Dermis blood vessel endothelial cell (primary cell): ENCODE measurements around the gene LRRC8D. TPM values are rescaled to one million over a fixed set of nuclear protein-coding genes. Genes with fewer than 3 reads are reported as not detected.

ENCODE experiments used
- DNase-seq: peaks from one replicate; pipeline ENCODE4 v3.0.0; 2010
- total RNA-seq: library from RNA; depleted of rRNA; stranded (reverse); fragments of >200 nt; gene quantifications from 2 replicates; pipeline ENCODE4 v1.2.3, GENCODE V29; 2014

LRRC8D gene
- total RNA-seq, 1 donor from 2014 or later: 18.5 TPM

DNA sequence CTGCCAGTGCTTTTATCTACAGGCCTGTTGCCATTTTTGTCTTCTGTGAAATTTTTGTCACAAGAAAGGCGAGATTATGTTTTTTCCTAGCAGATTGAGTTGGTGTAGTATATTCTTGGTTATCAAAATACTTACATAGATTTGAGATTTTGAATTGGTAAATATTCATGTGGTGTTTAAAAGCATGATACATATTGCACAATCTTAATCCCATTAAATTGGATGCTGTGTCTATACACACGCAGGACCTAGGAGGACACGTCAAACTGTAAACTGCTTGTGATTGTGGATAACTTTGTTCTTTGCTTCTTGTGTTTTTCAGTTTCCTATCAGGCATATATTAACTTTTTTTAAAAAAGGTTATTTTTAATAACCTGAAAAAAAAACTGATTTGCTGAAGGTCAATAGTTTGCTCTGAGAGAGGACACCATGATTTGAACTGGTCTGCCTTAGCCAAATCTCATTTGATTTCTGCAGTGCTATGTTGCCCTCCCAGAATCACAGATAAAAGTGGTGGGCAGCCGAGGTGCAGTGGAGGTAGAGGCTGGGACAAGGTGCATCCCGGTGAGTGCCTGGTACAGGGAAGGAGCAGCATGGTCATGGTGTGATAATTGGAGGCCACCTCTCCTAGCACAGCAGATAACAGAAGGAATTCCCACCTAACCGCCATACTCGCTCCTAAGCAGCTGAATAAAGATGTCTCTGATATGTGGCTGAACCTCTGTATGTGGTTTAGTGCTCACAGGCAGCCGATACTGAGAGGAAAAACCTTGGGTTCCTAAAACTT is 76.7 kb downstream of the LRRC8D start:
- no peak for DNase-seq

- peak; percentile 72 for DNase-seq
Measured at GRCh38 chr1:89898150-89898549, 77.3 kb downstream of the LRRC8D start.

GRCh38 chr1:89898695-89899470 is 78.1 kb downstream of the LRRC8D start:
- no peak for DNase-seq

- DNase-seq: no peak
Measured at GRCh38 chr1:89900323-89900722, 79.5 kb downstream of the LRRC8D start.

DNA sequence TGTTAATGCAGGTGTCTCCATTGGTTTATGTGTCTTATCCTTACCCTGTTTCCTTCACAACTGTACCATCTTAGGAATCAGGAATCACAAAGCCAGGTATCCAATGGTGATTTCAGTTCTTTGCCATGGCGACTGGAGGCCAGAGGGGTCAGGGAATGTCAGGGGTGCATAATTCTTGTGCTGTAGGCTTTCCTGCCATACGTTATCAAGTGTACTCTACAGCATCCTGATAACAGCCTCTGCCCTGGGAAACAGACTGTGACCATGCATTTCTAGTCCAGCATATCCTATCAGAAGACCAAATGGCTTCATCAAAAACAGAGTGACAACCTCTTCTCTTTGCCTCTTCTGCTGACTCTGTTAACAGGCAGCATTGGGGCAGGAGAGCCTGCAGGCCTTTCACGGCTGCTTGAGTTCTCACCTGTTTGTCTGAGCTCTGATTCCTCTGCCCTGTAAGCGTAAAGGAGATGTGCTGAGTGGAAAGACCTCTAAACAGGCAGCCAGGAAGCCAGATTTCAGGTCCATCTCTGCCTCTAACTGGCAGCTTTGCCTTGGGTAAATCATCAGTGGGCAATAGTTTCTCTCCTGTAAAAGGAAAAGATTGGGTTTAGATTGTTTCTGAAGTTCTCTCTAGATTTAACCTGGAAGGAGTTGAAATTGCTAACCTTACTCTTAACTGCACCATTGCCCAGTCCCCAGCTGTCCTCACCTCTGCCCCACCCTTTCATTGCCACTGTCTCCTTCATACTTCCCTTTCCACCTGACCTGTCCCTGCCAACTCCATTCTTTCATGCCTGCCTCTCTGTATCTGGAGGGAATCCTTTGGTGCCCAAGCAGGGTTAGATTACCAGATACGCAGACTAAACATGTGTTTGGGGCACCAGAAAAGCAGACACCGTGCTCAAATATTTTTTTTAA is 80.2 kb downstream of the LRRC8D start:
- no peak for DNase-seq

- no peak for DNase-seq
Measured at GRCh38 chr1:89901957-89902669, 81.3 kb downstream of the LRRC8D start.

GRCh38 chr1:89903550-89903949 is 82.7 kb downstream of the LRRC8D start:
- no peak for DNase-seq

DNA sequence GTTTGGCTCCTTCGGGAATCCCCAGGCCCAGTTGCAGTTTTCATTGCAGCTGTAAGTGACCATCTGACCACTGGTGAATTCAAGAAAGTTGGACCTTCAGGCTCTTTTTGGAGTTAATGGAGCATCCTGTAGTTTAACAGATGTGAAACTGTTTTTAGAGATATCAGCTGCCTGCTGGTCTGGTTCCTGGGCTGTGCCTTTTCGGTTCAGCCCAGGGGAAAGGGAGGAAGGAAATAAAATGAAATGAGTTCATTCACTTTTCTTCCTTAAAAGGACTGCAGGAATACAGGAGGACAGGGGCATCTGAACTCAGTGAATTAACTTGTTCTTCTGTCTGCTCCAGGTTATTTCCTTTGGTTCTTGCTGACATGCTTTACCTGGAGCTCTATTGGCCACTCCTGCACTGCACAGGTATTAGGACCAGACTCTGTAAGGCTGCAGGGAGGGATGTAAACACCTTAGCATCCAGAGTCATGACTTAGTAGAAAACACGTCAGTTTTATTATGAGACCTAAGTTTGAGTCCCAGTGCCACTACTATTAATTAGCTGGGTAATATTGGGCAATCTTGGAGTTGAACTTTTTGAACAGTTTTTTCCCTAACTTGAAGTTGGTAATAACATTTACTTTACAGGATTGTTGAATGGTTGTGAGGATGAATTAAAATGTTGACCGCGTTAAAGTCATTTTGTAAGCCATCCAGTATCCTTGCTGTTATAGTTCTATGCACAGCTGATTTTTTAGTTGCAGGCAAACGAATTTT is 83.6 kb downstream of the LRRC8D start:
- DNase-seq: peak; percentile 69

DNA sequence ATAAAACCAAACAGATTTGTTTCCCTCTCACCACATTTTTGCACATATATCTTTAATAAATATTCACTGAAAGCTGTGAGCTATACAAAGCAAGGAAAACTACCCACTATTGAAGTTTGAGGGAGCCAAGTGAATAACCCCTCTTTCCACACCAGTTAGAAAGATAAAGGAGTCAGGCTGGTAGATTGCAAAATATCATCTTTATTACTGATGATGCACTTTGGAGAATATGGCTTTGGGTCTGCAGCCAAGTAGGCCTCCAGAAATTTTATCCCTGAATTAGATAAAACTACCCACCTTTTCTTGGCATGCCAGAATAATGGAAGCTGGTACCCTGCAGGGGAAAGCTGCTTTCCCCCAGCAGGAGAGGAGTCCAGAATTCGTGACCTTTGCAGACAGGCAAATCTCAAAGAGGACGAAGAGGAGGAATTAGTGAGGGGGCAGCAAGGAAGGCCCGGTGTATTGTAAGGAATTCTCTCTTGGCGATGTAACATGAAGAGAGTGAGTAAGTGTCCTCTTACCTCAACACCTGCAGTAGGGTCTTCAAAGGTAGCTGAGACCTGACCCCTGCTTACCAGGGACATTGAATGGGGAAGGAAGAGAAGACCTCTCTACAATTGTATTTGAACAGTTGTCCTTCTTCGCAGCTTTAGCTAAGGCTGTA is 84.7 kb downstream of the LRRC8D start:
- DNase-seq: no peak

DNA sequence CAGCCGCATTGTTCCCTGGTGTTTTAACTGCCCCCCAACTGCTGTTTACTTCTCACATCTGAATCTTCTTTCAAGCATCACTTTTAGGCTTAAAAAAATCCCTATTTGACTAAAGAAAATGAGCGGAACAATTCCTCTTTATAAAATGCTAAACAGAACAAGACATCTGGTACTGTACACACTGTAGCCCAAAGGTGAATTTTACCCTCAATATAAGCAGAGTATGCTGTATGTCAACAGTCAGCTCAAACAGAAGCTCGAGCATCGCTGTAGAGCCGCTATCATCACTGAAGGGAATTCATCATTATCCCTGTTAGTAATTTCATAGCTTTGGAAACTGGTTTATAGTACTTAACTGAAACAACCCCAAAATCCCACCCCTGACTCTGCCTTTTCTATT is 85.3 kb downstream of the LRRC8D start:
- no peak for DNase-seq

DNA sequence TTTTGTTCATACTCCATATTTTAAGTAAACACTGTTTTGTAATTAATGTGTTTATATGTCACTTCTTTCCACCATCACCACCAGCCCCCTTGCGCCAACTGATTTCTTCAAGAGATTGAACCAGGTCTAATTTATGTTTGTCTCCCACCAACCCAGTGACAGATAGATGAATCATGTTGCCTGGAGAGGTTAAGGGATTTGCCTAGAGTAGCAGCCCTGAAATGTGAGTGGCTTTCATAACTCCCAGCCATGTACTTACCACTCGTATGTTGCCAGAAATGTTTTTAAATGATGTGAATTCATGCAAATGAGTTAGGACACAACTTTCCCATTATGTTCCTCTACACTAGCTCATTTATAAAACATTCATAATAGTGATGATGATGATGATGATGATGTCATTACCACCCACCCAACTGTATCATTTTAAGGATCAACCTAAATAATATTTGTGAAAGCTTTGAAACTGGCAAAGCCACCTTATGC is 86.9 kb downstream of the LRRC8D start:
- peak; percentile 57 for DNase-seq

GRCh38 chr1:89908273-89908671 is 87.4 kb downstream of the LRRC8D start:
- no peak for DNase-seq

- peak; percentile 64 for DNase-seq
Measured at GRCh38 chr1:89908672-89909436, 88.0 kb downstream of the LRRC8D start.

DNA sequence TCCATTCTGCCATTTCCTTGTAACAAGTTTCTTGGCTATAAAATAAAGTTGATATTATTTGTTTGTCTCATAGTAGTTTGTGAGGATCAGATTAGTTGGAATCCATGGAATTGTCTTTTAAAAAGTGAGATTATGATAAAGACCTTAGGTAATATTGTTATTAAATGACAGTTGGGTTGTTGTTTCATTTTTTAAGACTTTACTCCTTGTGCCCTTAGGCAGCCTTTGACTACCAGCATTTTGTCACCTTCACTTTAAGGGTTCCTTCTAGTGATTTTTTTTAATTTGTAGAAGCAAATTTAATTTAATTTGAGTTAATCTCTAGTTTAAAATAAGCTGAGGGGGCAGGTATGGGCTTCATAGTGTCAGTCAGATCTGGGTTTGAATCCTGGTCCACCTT is 89.4 kb downstream of the LRRC8D start:
- DNase-seq: no peak

DNA sequence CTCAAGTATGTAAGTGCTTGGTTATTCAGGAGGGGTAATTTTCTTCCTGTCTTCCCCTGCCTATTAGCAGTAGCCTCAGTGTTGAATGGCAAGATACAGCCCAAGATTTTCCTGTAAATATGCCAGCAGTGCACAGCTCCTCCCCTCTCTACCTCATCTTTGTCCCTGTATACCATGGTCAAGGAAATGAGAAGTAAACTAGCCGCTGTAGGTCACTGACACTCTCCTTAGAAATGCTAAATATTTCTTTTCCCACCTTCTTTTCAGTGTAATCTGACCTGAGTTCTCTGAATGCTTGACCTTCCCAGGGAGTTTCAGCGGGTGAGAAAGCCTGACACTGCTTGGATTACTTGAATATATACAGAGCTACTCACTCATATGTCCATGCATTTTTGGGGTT is 89.9 kb downstream of the LRRC8D start:
- peak; percentile 70 for DNase-seq

DNA sequence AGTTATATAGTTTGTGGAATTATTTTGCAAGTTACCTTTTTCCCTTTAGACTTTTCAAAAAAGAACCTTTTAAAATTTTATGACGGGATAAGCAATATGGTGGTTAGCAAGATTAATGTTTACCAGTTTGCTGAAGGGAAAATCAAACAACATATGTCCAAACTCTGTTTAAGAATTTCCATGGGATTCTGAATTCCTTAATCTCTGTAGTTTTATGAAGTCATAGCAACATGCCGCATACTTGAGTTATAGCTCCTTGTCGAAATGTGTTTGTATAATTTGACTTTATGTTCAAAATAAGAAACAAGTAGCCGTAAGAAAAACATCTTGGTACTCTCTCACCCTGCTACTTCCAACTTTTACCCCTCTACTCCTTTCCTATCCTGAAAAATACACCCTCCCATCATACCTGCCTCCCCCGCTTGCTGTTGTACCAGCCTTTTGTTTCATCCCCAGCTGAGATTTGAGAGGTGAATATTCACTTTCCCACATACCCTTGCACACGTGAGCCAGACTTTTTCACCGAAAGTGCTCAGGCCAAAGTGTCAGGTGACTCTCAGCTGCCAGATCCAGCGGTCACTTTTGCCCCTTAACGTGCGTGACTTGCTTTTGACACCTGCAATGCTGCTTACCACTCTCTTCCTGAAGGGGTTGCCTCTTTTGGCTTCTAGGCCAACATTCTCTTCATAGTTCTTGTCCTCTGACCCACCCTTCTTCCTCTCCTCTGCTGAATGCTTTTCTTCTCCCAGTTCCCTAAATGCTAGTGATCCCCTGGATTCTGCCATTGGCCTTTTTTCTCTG is 90.6 kb downstream of the LRRC8D start:
- DNase-seq: no peak

DNA sequence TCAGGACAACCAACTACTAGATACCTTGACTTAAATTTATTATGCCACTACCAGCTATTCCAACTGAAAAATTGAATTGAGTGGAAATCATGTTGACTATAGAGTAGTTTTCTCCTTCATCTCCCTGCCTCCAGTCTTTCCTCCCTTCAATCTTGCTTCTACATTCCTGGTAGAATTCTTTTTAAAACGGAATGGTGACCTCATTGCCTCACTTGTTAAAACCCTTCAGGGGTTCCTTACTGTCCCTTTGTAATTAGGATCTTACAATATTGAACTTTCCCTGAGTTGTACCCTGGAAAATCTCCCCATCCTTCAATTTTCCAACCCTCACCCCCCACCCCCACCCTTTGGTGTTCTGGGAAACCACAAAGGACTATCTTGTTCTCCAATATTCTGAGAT is 91.2 kb downstream of the LRRC8D start:
- DNase-seq: no peak

DNA sequence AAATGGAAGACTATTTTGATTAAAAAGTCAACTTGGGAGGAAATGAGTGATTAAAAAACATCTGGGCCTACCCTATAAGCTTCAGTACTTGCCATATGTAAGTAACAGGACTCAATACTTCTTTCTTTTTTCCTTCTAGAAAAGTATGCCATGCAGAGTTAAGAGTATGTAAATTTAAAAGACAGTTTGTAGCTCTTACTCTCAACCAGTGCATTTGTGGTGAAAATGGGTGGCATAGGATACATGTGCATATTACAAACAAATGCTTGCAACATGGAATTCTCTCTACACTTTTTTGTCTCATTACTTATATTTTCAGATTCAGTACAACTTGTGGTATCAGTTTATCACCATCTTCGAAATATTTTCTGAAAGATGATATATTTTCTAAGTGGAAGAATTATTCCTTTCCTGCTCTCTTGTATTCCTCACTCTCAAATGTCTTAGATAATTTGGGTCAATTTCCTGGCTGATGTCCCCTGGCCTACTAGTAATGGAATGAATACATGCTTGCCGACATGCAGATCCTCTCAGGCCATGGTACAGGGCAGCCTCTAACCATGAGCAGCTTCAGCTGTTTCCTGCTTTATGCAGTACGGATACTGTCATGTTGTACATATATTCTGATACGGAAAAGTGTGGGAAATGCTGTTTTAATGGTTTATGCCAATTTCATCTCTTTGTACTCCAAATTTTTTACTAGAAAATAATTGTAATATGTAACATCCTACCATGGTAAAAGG is 92.7 kb downstream of the LRRC8D start:
- no peak for DNase-seq
